Upper lobe of right lung (tissue), 1 donor: ENCODE results near the gene FUCA2. TPM values are rescaled to one million over a fixed set of nuclear protein-coding genes. Genes with fewer than 3 reads are reported as not detected.

Experiments used
- ATAC-seq: fragments of 200-7000 bp; cut with Tn5 transposase; one replicate; pipeline ENCODE4 v1.9.1; 2020; ENCODE audit warnings: mild to moderate bottlenecking, moderate library complexity
- DNase-seq: peaks from one replicate; pipeline ENCODE4 v3.0.0-alpha.2; 2020
- H3K27ac ChIP-seq: fragments of 200-600 bp; one replicate; pipeline ENCODE4 v1.8.0; 2022
- H3K27me3 ChIP-seq: fragments of 200-600 bp; one replicate; pipeline ENCODE4 v1.8.0; 2022; ENCODE audit warnings: mild to moderate bottlenecking
- H3K36me3 ChIP-seq: fragments of 200-600 bp; one replicate; pipeline ENCODE4 v1.8.0; 2022
- H3K4me1 ChIP-seq: fragments of 200-600 bp; one replicate; pipeline ENCODE4 v1.8.0; 2022
- H3K4me3 ChIP-seq: fragments of 200-600 bp; one replicate; pipeline ENCODE4 v1.8.0; 2022; ENCODE audit warnings: mild to moderate bottlenecking
- H3K9me3 ChIP-seq: fragments of 200-600 bp; one replicate; pipeline ENCODE4 v1.8.0; 2022
- intact Hi-C: fragments of 100-400 bp; cut with DNase I; formaldehyde crosslinking; loops from one replicate; pipeline ENCODE4 v1.11.0; 2022
- total RNA-seq: library from RNA; stranded (reverse); fragmentation: NEBNext Ultra II Directional; extraction: Animal tissue kit (Norgen Biotek cat#: 25700); gene quantifications from one replicate; pipeline ENCODE4 v1.2.1, GENCODE V29; 2021
- TF ChIP-seq, protein P1 (sequence below): fragments of 200-600 bp; IDR thresholded peaks from one replicate; pipeline ENCODE4 v1.8.0; 2022; ENCODE audit warnings: antibody characterized with exemption
- donor health status: DM: no; HTN: yes; CAD: no; lungs with severe emphysema.

The FUCA2 gene
- total RNA-seq, 1 donor from 2014 or later, result 50.6 TPM

DNA sequence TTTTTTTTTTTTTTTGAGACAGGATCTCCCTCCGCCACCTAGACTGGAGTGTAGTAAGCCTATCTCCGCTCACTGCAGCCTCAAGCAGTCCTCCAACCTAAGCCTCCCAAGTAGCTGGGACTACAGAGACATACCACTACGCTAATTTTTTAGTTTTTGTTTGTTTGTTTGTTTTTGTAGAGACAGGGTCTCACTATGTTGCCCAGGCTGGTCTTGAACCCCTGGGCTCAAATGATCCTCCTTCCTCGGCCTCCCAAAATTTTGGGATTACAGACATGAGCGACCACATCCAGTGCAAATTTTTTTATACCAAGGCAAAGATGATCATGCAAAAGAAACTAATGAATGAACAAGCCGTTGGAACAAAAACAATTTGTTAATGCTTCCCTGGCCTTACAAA lies 5.3 kb downstream of the FUCA2 start:
- no peaks in the 10 kb centered on the region for H3K9me3 ChIP-seq
- peaks cover 10% of the 10 kb centered on the region for H3K4me1 ChIP-seq
- H3K27me3 ChIP-seq, result no peaks in the 10 kb centered on the region
- H3K4me3 ChIP-seq, result no peak overlapping the region
- TF ChIP-seq, protein P1, sequence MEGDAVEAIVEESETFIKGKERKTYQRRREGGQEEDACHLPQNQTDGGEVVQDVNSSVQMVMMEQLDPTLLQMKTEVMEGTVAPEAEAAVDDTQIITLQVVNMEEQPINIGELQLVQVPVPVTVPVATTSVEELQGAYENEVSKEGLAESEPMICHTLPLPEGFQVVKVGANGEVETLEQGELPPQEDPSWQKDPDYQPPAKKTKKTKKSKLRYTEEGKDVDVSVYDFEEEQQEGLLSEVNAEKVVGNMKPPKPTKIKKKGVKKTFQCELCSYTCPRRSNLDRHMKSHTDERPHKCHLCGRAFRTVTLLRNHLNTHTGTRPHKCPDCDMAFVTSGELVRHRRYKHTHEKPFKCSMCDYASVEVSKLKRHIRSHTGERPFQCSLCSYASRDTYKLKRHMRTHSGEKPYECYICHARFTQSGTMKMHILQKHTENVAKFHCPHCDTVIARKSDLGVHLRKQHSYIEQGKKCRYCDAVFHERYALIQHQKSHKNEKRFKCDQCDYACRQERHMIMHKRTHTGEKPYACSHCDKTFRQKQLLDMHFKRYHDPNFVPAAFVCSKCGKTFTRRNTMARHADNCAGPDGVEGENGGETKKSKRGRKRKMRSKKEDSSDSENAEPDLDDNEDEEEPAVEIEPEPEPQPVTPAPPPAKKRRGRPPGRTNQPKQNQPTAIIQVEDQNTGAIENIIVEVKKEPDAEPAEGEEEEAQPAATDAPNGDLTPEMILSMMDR, result no peak
- no peak for ATAC-seq
- peaks cover 41% of the 10 kb centered on the region for H3K36me3 ChIP-seq
- intact Hi-C loops, result no loop called here
- DNase-seq, result no peak
- no peak overlapping the region for H3K27ac ChIP-seq

DNA sequence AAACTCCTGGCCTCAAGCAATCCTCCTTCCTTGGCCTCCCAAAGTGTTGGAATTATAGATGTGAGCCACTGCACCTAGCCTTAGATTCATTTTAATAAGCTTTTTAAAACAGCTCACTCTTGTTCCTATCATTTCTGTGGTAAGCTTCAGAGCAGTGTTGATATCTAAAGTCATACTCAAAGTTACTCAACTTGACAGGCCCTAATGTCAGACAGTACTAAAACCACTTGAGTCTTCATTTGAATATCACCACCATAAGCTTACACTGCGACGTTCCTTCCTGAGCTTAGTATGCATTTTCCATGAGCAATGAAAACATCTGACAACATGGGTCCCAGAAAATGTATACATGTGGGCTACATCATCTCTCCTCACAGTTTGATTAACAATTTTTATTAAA lies 6.0 kb downstream of the FUCA2 start:
- ATAC-seq (no peak), DNase-seq (no peak)
- H3K4me1 ChIP-seq, result peaks cover 10% of the 10 kb centered on the region
- no peaks in the 10 kb centered on the region for H3K27me3 ChIP-seq
- TF ChIP-seq, protein P1, result no peak
- peaks cover 45% of the 10 kb centered on the region for H3K36me3 ChIP-seq
- intact Hi-C loops, result no loop called here
- no peaks in the 10 kb centered on the region for H3K9me3 ChIP-seq
- H3K27ac ChIP-seq, result no peak overlapping the region
- H3K4me3 ChIP-seq, result no peak overlapping the region

DNA sequence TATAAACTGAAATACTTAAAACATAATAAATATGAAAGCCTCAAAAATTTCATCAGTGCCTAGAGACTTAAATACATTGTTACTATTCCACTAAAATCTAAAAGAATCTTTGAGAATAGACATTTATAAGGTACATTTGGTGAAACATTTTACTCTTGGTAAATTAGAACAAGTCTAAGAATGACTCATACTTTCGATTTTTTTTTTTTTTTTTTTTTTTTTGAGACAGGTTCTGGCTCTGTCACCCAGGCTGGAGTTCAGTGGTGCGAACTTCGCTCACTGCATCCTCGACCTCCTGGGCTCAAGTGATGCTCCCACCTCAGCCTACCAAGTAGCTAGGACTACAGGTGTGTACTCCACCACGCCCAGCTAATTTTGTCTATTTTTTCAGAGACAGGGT lies 6.4 kb downstream of the FUCA2 start:
- H3K27me3 ChIP-seq, result no peaks in the 10 kb centered on the region
- ATAC-seq (no peak), DNase-seq (no peak)
- peaks cover 48% of the 10 kb centered on the region for H3K36me3 ChIP-seq
- TF ChIP-seq, protein P1, result no peak
- H3K27ac ChIP-seq, result no peak overlapping the region
- H3K4me1 ChIP-seq, result peaks cover 10% of the 10 kb centered on the region
- no peaks in the 10 kb centered on the region for H3K9me3 ChIP-seq
- H3K4me3 ChIP-seq, result no peak overlapping the region
- intact Hi-C loops, result no loop called here

DNA sequence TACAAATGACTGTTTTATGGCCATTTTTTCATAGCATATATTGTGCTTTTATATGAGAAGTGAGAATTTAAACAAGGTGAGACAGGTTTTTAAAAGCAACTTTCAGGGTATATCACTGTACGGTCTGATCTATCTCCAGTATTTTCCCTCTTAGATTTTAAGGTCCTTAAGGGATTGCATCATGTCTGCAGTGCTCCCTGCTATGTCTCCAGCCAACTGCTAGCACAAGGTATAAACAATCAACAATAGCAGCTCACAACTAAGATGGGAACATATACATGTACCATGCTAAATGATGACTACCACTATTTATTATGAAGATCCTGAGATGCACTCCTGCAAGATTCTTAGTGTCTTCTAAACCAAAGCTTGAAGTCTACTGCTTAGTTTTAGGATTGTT lies 7.2 kb downstream of the FUCA2 start:
- TF ChIP-seq, protein P1, result no peak
- Histone ChIP-seq H3K9me3 (no peaks in the 10 kb centered on the region), H3K4me1 (peaks cover 8% of the 10 kb centered on the region), H3K36me3 (peaks cover 49% of the 10 kb centered on the region), H3K27ac (no peak overlapping the region), H3K4me3 (no peak overlapping the region), H3K27me3 (no peaks in the 10 kb centered on the region)
- ATAC-seq (no peak), DNase-seq (no peak)
- intact Hi-C loops, result no loop called here

DNA sequence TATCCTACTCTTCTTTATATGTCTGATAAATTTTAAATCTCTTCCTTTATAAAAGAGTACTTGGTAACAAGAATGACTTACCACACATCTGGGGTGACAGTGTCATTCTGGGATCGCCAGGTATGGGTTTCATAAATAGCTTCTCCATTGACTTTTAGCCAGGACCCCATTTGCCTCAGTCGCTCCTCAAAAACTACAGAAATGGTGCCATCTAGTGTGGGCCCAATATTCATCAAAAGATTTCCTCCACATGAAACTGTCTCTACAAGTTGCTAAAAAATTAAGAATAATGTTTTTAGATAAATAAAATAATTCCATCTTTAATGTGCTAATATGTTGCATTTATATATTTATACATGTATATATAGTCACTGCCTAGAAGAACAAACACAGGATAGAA lies 9.7 kb downstream of the FUCA2 start:
- TF ChIP-seq, protein P1, result no peak
- no peak for DNase-seq
- H3K4me3 ChIP-seq, result no peak overlapping the region
- no peak overlapping the region for H3K27ac ChIP-seq
- no peak for ATAC-seq
- H3K4me1 ChIP-seq, result no peaks in the 10 kb centered on the region
- intact Hi-C loops, result no loop called here
- H3K36me3 ChIP-seq, result peaks cover 52% of the 10 kb centered on the region
- no peaks in the 10 kb centered on the region for H3K9me3 ChIP-seq
- no peaks in the 10 kb centered on the region for H3K27me3 ChIP-seq

DNA sequence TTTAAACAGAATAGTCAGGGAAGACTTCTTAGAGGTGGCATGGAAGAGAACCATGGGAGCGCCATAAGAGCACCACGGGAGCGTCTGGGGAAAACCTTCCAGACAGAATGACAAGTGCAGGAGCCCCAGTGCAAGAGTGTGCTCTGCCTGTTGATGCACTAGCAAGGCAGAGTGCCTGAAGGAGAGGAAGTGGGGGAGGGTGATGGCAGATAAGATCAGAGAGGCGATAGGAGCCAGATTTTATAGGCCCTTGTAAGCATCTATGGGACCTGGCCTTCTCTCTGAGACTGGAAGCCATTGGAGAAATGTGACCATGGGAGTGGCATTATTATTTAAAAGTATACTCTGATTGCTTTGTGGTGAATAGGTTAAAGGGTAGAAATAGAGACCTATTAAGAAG lies 13.1 kb downstream of the FUCA2 start:
- Histone ChIP-seq H3K27me3 (no peaks in the 10 kb centered on the region), H3K27ac (no peak overlapping the region), H3K4me3 (no peak overlapping the region), H3K9me3 (no peaks in the 10 kb centered on the region), H3K4me1 (no peaks in the 10 kb centered on the region), H3K36me3 (peaks cover 45% of the 10 kb centered on the region)
- ATAC-seq (no peak), DNase-seq (no peak)
- TF ChIP-seq, protein P1, result no peak
- intact Hi-C loops, result no loop called here
